ENCODE measurements around the gene PDSS2. TPM values are rescaled to one million over a fixed set of nuclear protein-coding genes. Genes with fewer than 3 reads are reported as not detected.

PDSS2 gene
- polyA plus RNA-seq, 1 donor (not counting 4 experiments of a cell fraction or from before 2014, with no cell fraction given) = 12.5 TPM

GRCh38 chr6:107458672-107459282 is 587 bp downstream of the PDSS2 start:
- Histone ChIP-seq H3K4me3 (ENCODE audit: control insufficient read depth in 2 of 3, extremely low read depth in 1 of 3, insufficient read depth in 2 of 3, low read depth in 1 of 3, low read length in 3 of 3) (peak overlapping the region; percentile 95 to 99 (median 97)), H3K36me3 (ENCODE audit: control insufficient read depth in 2 of 2, extremely low read depth in 1 of 2, insufficient read depth in 2 of 2, low read length in 2 of 2) (no peaks in the 10 kb centered on the region), H3K9me3 (ENCODE audit: control insufficient read depth, low read depth, low read length) (no peaks in the 10 kb centered on the region), H3K4me2 (ENCODE audit: control insufficient read depth, extremely low read depth, insufficient read depth, low read depth, low read length) (peak overlapping the region; percentile 80), H4K20me1 (ENCODE audit: control insufficient read depth, extremely low read depth, insufficient read depth, low read length) (no peaks in the 10 kb centered on the region), H3K79me2 (ENCODE audit: control insufficient read depth, insufficient read depth, low read length) (peaks cover 12% of the 10 kb centered on the region), H3K9me1 (ENCODE audit: control insufficient read depth, extremely low read depth, insufficient read depth, low read length) (no peaks in the 10 kb centered on the region), H3K27me3 (ENCODE audit: control insufficient read depth, extremely low read depth, insufficient read depth, low read length) (no peaks in the 10 kb centered on the region), H2AFZ (ENCODE audit: control insufficient read depth, low read length) (peak overlapping the region; percentile 99), H3K9ac (ENCODE audit: control insufficient read depth, extremely low read depth, insufficient read depth, low read length) (peak overlapping the region; percentile 91), H3K4me1 (ENCODE audit: control insufficient read depth, extremely low read depth, insufficient read depth, low read length) (peaks cover 5% of the 10 kb centered on the region), H3K27ac (ENCODE audit: control insufficient read depth, insufficient read depth, low read length) (peak overlapping the region; percentile 70)
- dilution Hi-C loops (cut with MboI; ENCODE audit: extremely low pct_ligation_motif_present, low sequenced_read_pairs) = no loop called here
- FAIRE-seq (no peak), DNase-seq (ENCODE audit: low read depth, low spot score) (no peak)
- TF ChIP-seq CTCF (optimal IDR thresholded peaks at IDR 0.05 in 1 of 3, IDR thresholded peaks at IDR 0.05 in 1 of 3, conservative IDR thresholded peaks at IDR 0.05 in 1 of 3; ENCODE audit: extremely low read depth in 1 of 3, insufficient read depth in 2 of 3, low read length in 3 of 3) (no peak), EZH2 (IDR thresholded peaks at IDR 0.05; ENCODE audit: low read length) (no peak)

GRCh38 chr6:107448776-107449175 is 10.6 kb downstream of the PDSS2 start:
- Histone ChIP-seq H2AFZ (ENCODE audit: control insufficient read depth, low read length) (no peak overlapping the region), H3K4me1 (ENCODE audit: control insufficient read depth, extremely low read depth, insufficient read depth, low read length) (no peaks in the 10 kb centered on the region)
- dilution Hi-C loops (cut with MboI; ENCODE audit: extremely low pct_ligation_motif_present, low sequenced_read_pairs) = no loop called here

More at GRCh38 chr6:107448776-107449175, 10.6 kb downstream of the PDSS2 start:
- no peaks in the 10 kb centered on the region for H4K20me1 ChIP-seq (ENCODE audit: control insufficient read depth, extremely low read depth, insufficient read depth, low read length)
- H3K27ac ChIP-seq (ENCODE audit: control insufficient read depth, insufficient read depth, low read length) = no peak overlapping the region
- no peak for DNase-seq (ENCODE audit: low read depth, low spot score)
- H3K27me3 ChIP-seq (ENCODE audit: control insufficient read depth, extremely low read depth, insufficient read depth, low read length) = no peaks in the 10 kb centered on the region
- H3K9me3 ChIP-seq (ENCODE audit: control insufficient read depth, low read depth, low read length) = no peaks in the 10 kb centered on the region
- no peak for FAIRE-seq
- no peaks in the 10 kb centered on the region for H3K79me2 ChIP-seq (ENCODE audit: control insufficient read depth, insufficient read depth, low read length)
- no peak overlapping the region for H3K4me3 ChIP-seq (ENCODE audit: control insufficient read depth in 2 of 3, extremely low read depth in 1 of 3, insufficient read depth in 2 of 3, low read depth in 1 of 3, low read length in 3 of 3)
- H3K9me1 ChIP-seq (ENCODE audit: control insufficient read depth, extremely low read depth, insufficient read depth, low read length) = no peaks in the 10 kb centered on the region
- H3K9ac ChIP-seq (ENCODE audit: control insufficient read depth, extremely low read depth, insufficient read depth, low read length) = no peak overlapping the region
- TF ChIP-seq EZH2 (IDR thresholded peaks at IDR 0.05; ENCODE audit: low read length) (no peak), CTCF (optimal IDR thresholded peaks at IDR 0.05 in 1 of 3, IDR thresholded peaks at IDR 0.05 in 1 of 3, conservative IDR thresholded peaks at IDR 0.05 in 1 of 3; ENCODE audit: extremely low read depth in 1 of 3, insufficient read depth in 2 of 3, low read length in 3 of 3) (no peak)
- H3K4me2 ChIP-seq (ENCODE audit: control insufficient read depth, extremely low read depth, insufficient read depth, low read depth, low read length) = no peak overlapping the region
- H3K36me3 ChIP-seq (ENCODE audit: control insufficient read depth in 2 of 2, extremely low read depth in 1 of 2, insufficient read depth in 2 of 2, low read length in 2 of 2) = no peaks in the 10 kb centered on the region

All from keratinocyte (primary cell).